Ishikawa (cell line): ENCODE data around the gene PLIN4.

ENCODE experiments used
- CREB1 ChIP-seq: IDR thresholded peaks from 2 replicates; pipeline ENCODE4 v1.6.1; 2012; ENCODE audit warnings: low read depth
- MAX ChIP-seq: IDR thresholded peaks from 2 replicates; pipeline ENCODE4 v1.6.1; 2012
- REST ChIP-seq: IDR thresholded peaks from 2 replicates; pipeline ENCODE4 v1.6.1; 2012; ENCODE audit warnings: low read depth, mild to moderate bottlenecking
- TAF1 ChIP-seq: IDR thresholded peaks from 2 replicates; pipeline ENCODE4 v1.6.1; 2012; ENCODE audit warnings: low read depth, mild to moderate bottlenecking

- TF ChIP-seq TAF1 = no peak
- TF ChIP-seq REST = no peak
- no peak for TF ChIP-seq MAX
- TF ChIP-seq CREB1 = no peak
Measured at GRCh38 chr19:4507804-4508203, 10.5 kb downstream of the PLIN4 start.
